CD8-positive, alpha-beta memory T cell (primary cell): ENCODE measurements around the gene FAM9A. TPM values are rescaled to one million over a fixed set of nuclear protein-coding genes. Genes with fewer than 3 reads are reported as not detected.
"Not testable (repeated sequence)": the region's sequence is repeated elsewhere in the genome, so short reads cannot be mapped to it uniquely, and the experiment has no call there.

Source experiments
- CTCF ChIA-PET: fragments of 350-600 bp; sonication (Branson Sonifier 250); formaldehyde crosslinking; loops from one replicate; lab custom pipeline; 2021; ENCODE audit warnings: antibody characterized with exemption; lab: Charles Lee
- POLR2A ChIA-PET: fragments of 350-600 bp; sonication (Branson Sonifier 250); formaldehyde crosslinking; loops from one replicate; lab custom pipeline; 2021; ENCODE audit warnings: antibody characterized with exemption; lab: Charles Lee
- DNase-seq, 5 donors: peaks; one replicate each; pipeline versions ENCODE4 v3.0.0 to v3.0.0-alpha.2; 2020 to 2022; ENCODE audit warnings: mixed read lengths in 1 of 5
- H3K27ac ChIP-seq: one replicate; pipeline ENCODE4 v1.7.0; 2013; ENCODE audit warnings: low read depth, mild to moderate bottlenecking, low read length, moderate library complexity
- H3K27me3 ChIP-seq: 2 replicates; pipeline ENCODE4 v1.7.0; 2013; ENCODE audit warnings: low read length, mild to moderate bottlenecking; ENCODE audit not compliant: insufficient read depth, poor library complexity, severe bottlenecking
- H3K36me3 ChIP-seq: 2 replicates; pipeline ENCODE4 v1.7.0; 2013; ENCODE audit warnings: mild to moderate bottlenecking, low read length, moderate library complexity; ENCODE audit not compliant: insufficient read depth
- H3K4me1 ChIP-seq: 2 replicates; pipeline ENCODE4 v1.7.0; 2013; ENCODE audit warnings: mild to moderate bottlenecking, low read length, moderate library complexity; ENCODE audit not compliant: insufficient read depth
- H3K4me3 ChIP-seq: 2 replicates; pipeline ENCODE4 v1.7.0; 2013; ENCODE audit warnings: mild to moderate bottlenecking, low read length
- H3K9me3 ChIP-seq: 2 replicates; pipeline ENCODE4 v1.7.0; 2013; ENCODE audit warnings: mild to moderate bottlenecking, low read length
- H3K27ac Mint-ChIP-seq, 8 donors: one replicate each; pipeline ENCODE4 v1.8.0; 2020 to 2021; ENCODE audit warnings: mixed read lengths in 8 of 8, mild to moderate bottlenecking in 6 of 8, inconsistent platforms in 3 of 8, moderate library complexity in 3 of 8
- H3K27me3 Mint-ChIP-seq, 2 donors: one replicate each; pipeline ENCODE4 v1.8.0; 2020 to 2021; ENCODE audit warnings: mixed read lengths in 2 of 2, mild to moderate bottlenecking in 1 of 2, moderate library complexity in 1 of 2
- H3K36me3 Mint-ChIP-seq, 3 donors: one replicate each; pipeline ENCODE4 v1.8.0; 2020 to 2021; ENCODE audit warnings: mixed read lengths in 3 of 3, inconsistent platforms in 1 of 3, mild to moderate bottlenecking in 1 of 3
- H3K4me1 Mint-ChIP-seq, 3 donors: one replicate each; pipeline ENCODE4 v1.8.0; 2020 to 2021; ENCODE audit warnings: mixed read lengths in 3 of 3, inconsistent platforms in 1 of 3, mild to moderate bottlenecking in 1 of 3
- H3K4me3 Mint-ChIP-seq, 7 donors: one replicate each; pipeline ENCODE4 v1.8.0; 2020 to 2021; ENCODE audit warnings: mixed read lengths in 7 of 7, mild to moderate bottlenecking in 6 of 7, moderate library complexity in 4 of 7, inconsistent platforms in 2 of 7
- H3K9me3 Mint-ChIP-seq, 5 donors: one replicate each; pipeline ENCODE4 v1.8.0; 2020 to 2022; ENCODE audit warnings: mixed read lengths in 5 of 5, mild to moderate bottlenecking in 3 of 5, moderate library complexity in 2 of 5, inconsistent platforms in 1 of 5
- polyA plus RNA-seq: library from polyadenylated mRNA; unstranded; fragments of 300-500 nt; fragmentation: Illumina TruSeq; gene quantifications from one replicate; pipeline ENCODE4 v1.2.3, GENCODE V29; 2021
- total RNA-seq, 2 experiments: library from RNA; stranded (reverse); gene quantifications; one replicate each; pipeline ENCODE4 v1.2.3, GENCODE V29; 2021

FAM9A gene
- total and polyA plus RNA-seq, 3 experiments from 2014 or later = not detected

DNA sequence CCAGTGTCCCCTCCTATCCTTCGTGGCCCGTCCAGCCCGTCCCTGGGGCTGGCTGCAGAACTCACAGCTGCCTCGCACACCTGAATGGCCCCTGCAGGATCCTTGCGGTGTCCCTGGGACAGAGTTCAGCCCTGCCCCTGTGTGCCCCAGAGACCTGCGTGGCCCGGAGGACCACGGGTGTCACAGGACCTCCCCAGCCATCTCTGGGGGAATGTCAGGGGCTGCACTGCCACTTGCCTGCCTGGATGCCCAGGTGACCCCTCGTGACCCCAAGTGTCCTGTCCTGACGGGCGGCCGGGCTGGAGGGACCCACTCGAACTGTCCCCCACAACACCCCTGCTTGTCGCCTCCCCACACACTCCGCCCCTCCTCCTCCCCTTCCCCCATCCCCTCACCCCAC lies 832 bp downstream of the FAM9A start:
- H3K4me1 Mint-ChIP-seq, H3K27me3 Mint-ChIP-seq, H3K27ac Mint-ChIP-seq, H3K27ac ChIP-seq, H3K4me3 ChIP-seq, H3K27me3 ChIP-seq, H3K9me3 ChIP-seq, CTCF ChIA-PET, H3K36me3 ChIP-seq, H3K36me3 Mint-ChIP-seq, H3K9me3 Mint-ChIP-seq, H3K4me1 ChIP-seq, POLR2A ChIA-PET, DNase-seq, H3K4me3 Mint-ChIP-seq: not testable (repeated sequence)

DNA sequence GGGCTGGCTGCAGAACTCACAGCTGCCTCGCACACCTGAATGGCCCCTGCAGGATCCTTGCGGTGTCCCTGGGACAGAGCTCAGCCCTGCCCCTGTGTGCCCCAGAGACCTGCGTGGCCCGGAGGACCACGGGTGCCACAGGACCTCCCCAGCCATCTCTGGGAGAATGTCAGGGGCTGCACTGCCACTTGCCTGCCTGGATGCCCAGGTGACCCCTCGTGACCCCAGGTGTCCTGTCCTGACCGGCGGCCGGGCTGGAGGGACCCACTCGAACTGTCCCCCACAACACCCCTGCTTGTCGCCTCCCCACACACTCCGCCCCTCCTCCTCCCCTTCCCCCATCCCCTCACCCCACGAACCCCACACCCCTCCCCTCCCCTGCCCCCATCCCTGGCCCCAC lies 1.9 kb downstream of the FAM9A start:
- H3K4me3 ChIP-seq, H3K36me3 ChIP-seq, H3K4me1 ChIP-seq, H3K4me1 Mint-ChIP-seq, H3K27ac ChIP-seq, H3K4me3 Mint-ChIP-seq, H3K9me3 ChIP-seq, CTCF ChIA-PET, H3K27me3 Mint-ChIP-seq, H3K27ac Mint-ChIP-seq, H3K27me3 ChIP-seq, POLR2A ChIA-PET, H3K9me3 Mint-ChIP-seq, H3K36me3 Mint-ChIP-seq, DNase-seq: not testable (repeated sequence)

DNA sequence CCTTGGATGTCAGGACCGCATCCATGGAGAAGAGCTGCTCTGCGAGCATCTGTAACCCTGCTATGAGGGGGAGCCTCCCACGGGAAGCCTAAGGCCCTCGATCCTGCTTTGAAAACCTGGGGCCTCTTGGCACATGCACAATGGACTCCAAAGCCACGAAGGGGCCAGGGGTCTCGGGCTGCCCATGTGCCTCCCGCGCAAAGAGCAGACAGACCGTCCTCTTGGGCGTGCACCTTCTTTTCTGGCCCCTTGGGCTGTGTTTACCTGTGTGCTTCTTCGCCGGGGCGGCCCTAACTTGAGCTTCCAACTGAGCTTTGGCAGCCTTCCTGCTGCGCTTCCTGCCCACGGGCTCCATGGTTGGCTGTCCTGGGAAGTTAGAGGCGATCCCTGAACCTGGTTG lies 2.5 kb downstream of the FAM9A start:
- H3K4me1 Mint-ChIP-seq, POLR2A ChIA-PET, H3K4me3 ChIP-seq, DNase-seq, H3K36me3 Mint-ChIP-seq, H3K9me3 Mint-ChIP-seq, H3K27me3 Mint-ChIP-seq, H3K4me3 Mint-ChIP-seq, H3K27ac ChIP-seq, H3K4me1 ChIP-seq, H3K27ac Mint-ChIP-seq, H3K9me3 ChIP-seq, H3K27me3 ChIP-seq, H3K36me3 ChIP-seq, CTCF ChIA-PET: not testable (repeated sequence)

DNA sequence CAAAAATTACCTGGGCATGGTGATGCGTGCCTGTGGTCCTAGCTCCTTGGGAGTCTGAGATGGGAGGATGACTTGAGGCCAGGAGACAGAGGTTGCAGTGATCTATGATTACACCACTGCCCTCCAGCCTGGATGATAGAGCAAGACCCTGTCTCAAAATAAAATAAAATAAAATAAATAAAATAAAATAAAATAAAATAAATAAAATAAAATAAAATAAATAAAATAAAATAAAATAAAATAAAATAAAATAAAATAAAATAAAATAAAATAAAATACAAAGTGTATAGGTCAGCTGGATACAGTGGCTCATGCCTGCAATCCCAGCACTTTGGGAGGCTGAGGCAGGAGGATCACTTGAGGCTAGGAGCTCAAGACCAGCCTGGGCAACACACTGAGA lies 14.1 kb downstream of the FAM9A start:
- H3K36me3 ChIP-seq, H3K9me3 ChIP-seq, H3K27ac ChIP-seq, H3K36me3 Mint-ChIP-seq, CTCF ChIA-PET, H3K4me1 ChIP-seq, H3K4me3 Mint-ChIP-seq, H3K4me3 ChIP-seq, POLR2A ChIA-PET, DNase-seq, H3K9me3 Mint-ChIP-seq, H3K27me3 Mint-ChIP-seq, H3K27me3 ChIP-seq, H3K4me1 Mint-ChIP-seq: not testable (repeated sequence)
- peak overlapping the region in 1 of 8 donors; percentile 47 for H3K27ac Mint-ChIP-seq

DNA sequence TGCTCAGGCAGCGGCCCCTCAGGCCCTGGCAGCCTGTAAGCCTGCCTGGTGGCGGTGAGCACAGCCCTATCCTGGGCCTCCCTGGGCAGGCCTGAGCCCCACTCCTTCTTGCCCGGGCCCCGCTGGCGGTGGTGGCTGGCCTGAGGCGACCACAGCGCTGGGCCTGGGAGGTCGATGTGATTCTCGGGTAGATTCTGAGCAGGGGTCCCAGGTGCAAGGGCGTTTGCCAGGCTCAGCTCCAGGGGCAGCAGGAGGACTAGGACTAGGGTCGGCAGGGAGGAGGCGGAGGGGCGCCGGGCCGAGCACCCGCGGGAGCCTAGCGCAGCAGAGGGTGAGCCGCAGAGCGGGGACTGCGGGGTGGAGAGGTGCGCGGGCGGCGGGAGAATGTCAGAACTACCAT lies 17.0 kb downstream of the FAM9A start:
- ChIA-PET CTCF (no interaction called here), POLR2A (no interaction called here)
- Histone ChIP-seq H3K27ac (no peak overlapping the region), H3K27me3 (no peaks in the 10 kb centered on the region), H3K4me1 (no peaks in the 10 kb centered on the region), H3K9me3 (no peaks in the 10 kb centered on the region), H3K36me3 (no peaks in the 10 kb centered on the region), H3K4me3 (no peak overlapping the region)
- Mint-ChIP-seq H3K27me3 (peaks cover 0 to 2% of the 10 kb centered on the region in 2 donors), H3K36me3 (no peaks in the 10 kb centered on the region), H3K4me1 (peaks cover 4 to 5% (median 4%) of the 10 kb centered on the region in 3 donors), H3K4me3 (no peak overlapping the region), H3K9me3 (no peaks in the 10 kb centered on the region), H3K27ac (no peak overlapping the region)
- DNase-seq = no peak

DNA sequence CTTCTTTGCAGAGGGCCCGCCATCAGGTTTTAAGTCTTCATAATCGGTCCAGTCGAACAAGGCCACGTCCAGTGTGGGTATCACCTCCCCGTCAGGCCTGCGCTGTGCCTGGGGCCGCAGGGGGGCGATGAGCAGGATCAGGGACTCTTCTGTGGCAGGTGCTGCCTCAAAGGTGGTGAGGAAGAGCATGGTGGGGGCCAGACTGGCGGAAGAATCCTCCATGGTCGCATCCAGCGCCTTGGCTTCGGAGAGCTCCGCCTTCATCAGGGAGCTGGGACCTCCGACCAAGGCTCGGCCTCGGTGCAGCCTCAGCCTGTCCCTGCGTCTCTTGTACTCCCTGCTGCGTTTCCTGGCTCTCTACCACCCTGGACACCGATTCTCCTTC lies 17.5 kb downstream of the FAM9A start:
- ChIA-PET POLR2A (no interaction called here), CTCF (no interaction called here)
- H3K4me1 ChIP-seq = no peaks in the 10 kb centered on the region
- no peaks in the 10 kb centered on the region for H3K9me3 ChIP-seq
- H3K27me3 ChIP-seq = no peaks in the 10 kb centered on the region
- no peak overlapping the region for H3K27ac ChIP-seq
- H3K36me3 ChIP-seq = no peaks in the 10 kb centered on the region
- Mint-ChIP-seq H3K36me3 (no peaks in the 10 kb centered on the region), H3K27me3 (peaks cover 0 to 2% of the 10 kb centered on the region in 2 donors), H3K27ac (no peak overlapping the region), H3K4me1 (peaks cover 6 to 7% (median 7%) of the 10 kb centered on the region in 3 donors), H3K9me3 (no peaks in the 10 kb centered on the region), H3K4me3 (peak overlapping the region in 3 of 7 donors; percentile 36 to 66 (median 52))
- no peak for DNase-seq
- H3K4me3 ChIP-seq = no peak overlapping the region

DNA sequence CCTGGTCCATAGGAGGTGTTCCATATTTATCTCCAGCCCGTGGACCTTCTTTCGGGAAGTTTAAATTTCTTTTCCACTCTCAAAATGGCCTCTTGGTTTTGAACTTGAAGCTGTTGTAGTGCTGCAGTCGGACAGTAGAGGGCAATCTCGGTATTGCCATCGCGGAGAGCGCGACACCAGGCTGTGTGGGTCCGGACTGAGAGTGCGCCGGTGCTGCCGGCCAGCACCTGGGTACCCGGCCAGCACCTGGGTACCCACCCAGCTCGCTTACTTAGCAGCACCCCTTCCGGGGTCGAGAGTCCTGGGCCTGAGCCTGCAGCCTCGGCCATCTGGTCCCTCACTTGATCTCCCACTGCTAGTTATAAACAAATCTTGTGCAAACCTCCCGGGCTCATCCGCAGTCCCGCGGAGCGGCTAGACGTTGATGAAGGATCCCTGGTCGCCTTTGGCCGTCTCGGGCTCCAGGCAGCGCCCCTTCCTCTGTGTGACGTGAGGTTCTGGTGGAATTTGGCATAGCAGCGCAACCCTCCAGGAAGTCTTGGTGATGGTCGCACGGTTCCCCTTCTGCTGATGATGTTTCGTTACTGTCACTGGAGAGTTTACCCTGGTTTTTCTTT lies 18.0 kb downstream of the FAM9A start:
- Mint-ChIP-seq H3K4me3 (peak overlapping the region in 4 of 7 donors; percentile 36 to 66 (median 48)), H3K36me3 (no peaks in the 10 kb centered on the region), H3K27ac (no peak overlapping the region), H3K9me3 (no peaks in the 10 kb centered on the region), H3K27me3 (peaks cover 0 to 2% of the 10 kb centered on the region in 2 donors), H3K4me1 (peaks cover 6 to 10% (median 7%) of the 10 kb centered on the region in 3 donors)
- Histone ChIP-seq H3K4me3 (no peak overlapping the region), H3K9me3 (no peaks in the 10 kb centered on the region), H3K27me3 (no peaks in the 10 kb centered on the region), H3K4me1 (no peaks in the 10 kb centered on the region), H3K27ac (no peak overlapping the region), H3K36me3 (no peaks in the 10 kb centered on the region)
- POLR2A ChIA-PET = no interaction called here
- DNase-seq = peak in 4 of 5 donors; percentile 12 to 59 (median 26)
- CTCF ChIA-PET = no interaction called here

DNA sequence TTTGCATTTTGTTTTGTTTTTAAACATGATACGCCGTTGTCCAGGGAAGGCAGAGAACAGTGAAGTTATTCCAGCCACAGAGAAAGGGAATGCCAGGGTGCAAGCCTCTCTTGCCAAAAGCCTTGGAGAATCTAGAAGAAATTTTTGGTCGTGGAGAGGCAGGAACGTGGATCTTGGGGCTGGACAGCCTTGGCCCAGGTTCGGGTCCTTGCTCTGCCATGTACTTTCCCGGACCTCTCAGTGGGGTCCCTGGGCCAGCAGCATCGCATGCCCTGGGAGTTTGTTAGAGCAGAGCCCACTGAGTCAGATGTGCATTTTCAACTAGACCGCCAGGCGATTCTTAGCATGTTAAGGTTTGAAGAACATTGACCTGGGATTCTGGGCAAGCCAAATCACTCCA lies 18.6 kb downstream of the FAM9A start:
- H3K4me3 Mint-ChIP-seq = no peak overlapping the region
- no peak overlapping the region for H3K27ac Mint-ChIP-seq
- no peaks in the 10 kb centered on the region for H3K27me3 ChIP-seq
- no peaks in the 10 kb centered on the region for H3K9me3 ChIP-seq
- no peak overlapping the region for H3K4me3 ChIP-seq
- H3K27me3 Mint-ChIP-seq = peaks cover 0 to 2% of the 10 kb centered on the region in 2 donors
- CTCF ChIA-PET = no interaction called here
- H3K36me3 ChIP-seq = no peaks in the 10 kb centered on the region
- POLR2A ChIA-PET = no interaction called here
- H3K9me3 Mint-ChIP-seq = peaks cover 0 to 2% (median 0%) of the 10 kb centered on the region in 5 donors
- DNase-seq = no peak
- H3K27ac ChIP-seq = no peak overlapping the region
- peaks cover 6 to 10% (median 7%) of the 10 kb centered on the region in 3 donors for H3K4me1 Mint-ChIP-seq
- H3K36me3 Mint-ChIP-seq = no peaks in the 10 kb centered on the region
- H3K4me1 ChIP-seq = no peaks in the 10 kb centered on the region

DNA sequence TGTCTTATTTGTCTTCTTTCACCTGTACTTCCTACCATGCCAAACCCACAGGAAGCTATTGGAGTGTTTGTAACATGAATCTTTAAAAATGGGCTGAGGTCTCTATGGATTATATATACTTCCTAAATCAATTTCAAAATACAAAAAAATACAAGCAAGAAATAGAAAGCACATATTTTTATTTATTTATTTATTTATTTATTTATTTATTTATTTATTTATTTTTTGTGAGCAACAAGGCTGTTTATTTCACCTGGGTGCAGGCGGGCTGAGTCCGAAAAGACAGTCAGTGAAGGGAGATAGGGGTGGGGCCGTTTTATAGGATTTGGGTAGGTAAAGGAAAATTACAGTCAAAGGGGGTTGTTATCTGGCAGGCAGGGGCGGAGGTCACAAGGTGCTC lies 19.3 kb downstream of the FAM9A start:
- H3K36me3 ChIP-seq, H3K9me3 ChIP-seq, H3K9me3 Mint-ChIP-seq, H3K4me3 Mint-ChIP-seq, DNase-seq, H3K4me3 ChIP-seq, H3K4me1 Mint-ChIP-seq, H3K27me3 ChIP-seq, H3K27me3 Mint-ChIP-seq, H3K4me1 ChIP-seq, CTCF ChIA-PET, H3K27ac ChIP-seq, H3K27ac Mint-ChIP-seq, POLR2A ChIA-PET, H3K36me3 Mint-ChIP-seq: not testable (repeated sequence)
